Prostate gland (tissue), 2 donors: ENCODE data around the gene SOAT1. TPM values are rescaled to one million over a fixed set of nuclear protein-coding genes. Genes with fewer than 3 reads are reported as not detected.
A peak's percentile ranks its signal among the peaks of the same experiment; 100 is the strongest.

Experiments
- DNase-seq: peaks from one replicate; pipeline ENCODE4 v3.0.0-alpha.2; 2019; ENCODE audit warnings: low spot score
- H3K27ac ChIP-seq, 2 donors: fragments of 200-600 bp; sonication (generic); 2 replicates each; pipeline ENCODE4 v1.5.1; 2017 to 2019
- H3K27me3 ChIP-seq: fragments of 200-600 bp; sonication (generic); replicated peaks from 2 replicates; pipeline ENCODE4 v1.5.1; 2019; ENCODE audit not compliant: insufficient read depth
- H3K36me3 ChIP-seq, 2 donors: fragments of 200-600 bp; sonication (generic); 1 replicate in 1 of 2; 2 replicates in 1 of 2; pipeline versions ENCODE4 v1.5.1 to v1.8.1; 2017 to 2019
- H3K4me1 ChIP-seq: fragments of 200-600 bp; sonication (generic); replicated peaks from 2 replicates; pipeline ENCODE4 v1.5.1; 2019
- H3K4me3 ChIP-seq, 2 donors: fragments of 200-600 bp; sonication (generic); 2 replicates each; pipeline ENCODE4 v1.5.1; 2017 to 2019
- H3K9me3 ChIP-seq: fragments of 200-600 bp; sonication (generic); 2 replicates; pipeline ENCODE4 v1.5.1; 2017
- CTCF ChIP-seq, 4 experiments: fragments of 200-600 bp in 2 of 4; fragments of 450-650 bp in 2 of 4; sonication (generic) in 2 of 4; IDR thresholded peaks; 1 replicate in 3 of 4; 2 replicates in 1 of 4; pipeline ENCODE4 v1.5.1; 2016 to 2019; ENCODE audit warnings: antibody characterized with exemption in 4 of 4, mild to moderate bottlenecking in 2 of 4, moderate library complexity in 2 of 4
- POLR2A ChIP-seq: fragments of 450-650 bp; IDR thresholded peaks from one replicate; pipeline ENCODE4 v1.6.1; 2016; ENCODE audit warnings: antibody characterized with exemption, mild to moderate bottlenecking
- POLR2AphosphoS5 ChIP-seq: sonication (generic); formaldehyde crosslinking; IDR thresholded peaks from one replicate; pipeline ENCODE4 v1.6.1; 2017; ENCODE audit warnings: antibody characterized with exemption
- WGBS: methylation state at CpG from one replicate; pipeline ENCODE4 v1.1.5; 2018; 5-methylcytosine and 5-hydroxymethylcytosine counted together
- intact Hi-C: fragments of 100-400 bp; cut with DNase I; formaldehyde crosslinking; loops from one replicate; pipeline ENCODE4 v1.14.2; 2022
- total RNA-seq, 2 donors: library from RNA; depleted of rRNA; stranded (reverse); fragments of >200 nt; gene quantifications; one replicate each; pipeline ENCODE4 v1.1.0, GENCODE V29; 2016

SOAT1 gene
- total RNA-seq, 2 donors from 2014 or later = 30.9 to 47.2 TPM

GRCh38 chr1:179296356-179297104 is 2.9 kb downstream of the SOAT1 start:
- WGBS = 52% methylated on average over 4 of the region's 4 CpGs
- Histone ChIP-seq H3K27ac (peak overlapping the region in 1 of 2 donors; percentile 20), H3K36me3 (no peaks in the 10 kb centered on the region), H3K4me3 (peak overlapping the region in 1 of 2 donors; percentile 7), H3K4me1 (peaks cover 10% of the 10 kb centered on the region), H3K27me3 (no peaks in the 10 kb centered on the region), H3K9me3 (no peaks in the 10 kb centered on the region)
- peak; percentile 30 for TF ChIP-seq POLR2AphosphoS5
- no peak for TF ChIP-seq CTCF (IDR thresholded peaks at IDR 0.05)
- no peak for DNase-seq
- intact Hi-C loops = no loop called here

GRCh38 chr1:179297105-179297378 is 3.4 kb downstream of the SOAT1 start:
- Histone ChIP-seq H3K4me3 (no peak overlapping the region), H3K36me3 (no peaks in the 10 kb centered on the region), H3K27me3 (no peaks in the 10 kb centered on the region), H3K9me3 (no peaks in the 10 kb centered on the region), H3K4me1 (peaks cover 10% of the 10 kb centered on the region), H3K27ac (peak overlapping the region in 1 of 2 donors; percentile 20)
- TF ChIP-seq POLR2AphosphoS5 (no peak), POLR2A (no peak), CTCF (IDR thresholded peaks at IDR 0.05) (no peak)
- no peak for DNase-seq
- WGBS = 72% methylated on average over 3 of the region's 3 CpGs
- intact Hi-C loops = no loop called here

- TF ChIP-seq POLR2AphosphoS5 (no peak), POLR2A (no peak), CTCF (IDR thresholded peaks at IDR 0.05) (no peak)
- DNase-seq = no peak
- H3K36me3 ChIP-seq = no peaks in the 10 kb centered on the region
- no peak overlapping the region for H3K4me3 ChIP-seq
- intact Hi-C loops = no loop called here
- 95% methylated on average over 3 of the region's 3 CpGs for WGBS
- no peaks in the 10 kb centered on the region for H3K9me3 ChIP-seq
- peaks cover 9% of the 10 kb centered on the region for H3K4me1 ChIP-seq
- no peak overlapping the region for H3K27ac ChIP-seq
- no peaks in the 10 kb centered on the region for H3K27me3 ChIP-seq
Measured at GRCh38 chr1:179298952-179299351, 5.4 kb downstream of the SOAT1 start.

- no peak for TF ChIP-seq CTCF (IDR thresholded peaks at IDR 0.05)
- TF ChIP-seq POLR2A = no peak
- Histone ChIP-seq H3K4me1 (peaks cover 9% of the 10 kb centered on the region), H3K9me3 (no peaks in the 10 kb centered on the region), H3K27ac (no peak overlapping the region), H3K4me3 (no peak overlapping the region), H3K36me3 (no peaks in the 10 kb centered on the region), H3K27me3 (no peaks in the 10 kb centered on the region)
- intact Hi-C loops = no loop called here
- DNase-seq = no peak
- WGBS = 64% methylated on average over 1 of the region's 1 CpG
Measured at GRCh38 chr1:179300112-179300511, 6.5 kb downstream of the SOAT1 start.

GRCh38 chr1:179302070-179302469 is 8.5 kb downstream of the SOAT1 start:
- no peaks in the 10 kb centered on the region for H3K9me3 ChIP-seq
- 88% methylated on average over 3 of the region's 3 CpGs for WGBS
- H3K4me1 ChIP-seq = peaks cover 6% of the 10 kb centered on the region
- no peak for DNase-seq
- no peak for TF ChIP-seq POLR2A
- TF ChIP-seq POLR2AphosphoS5 = no peak
- no peak for TF ChIP-seq CTCF (IDR thresholded peaks at IDR 0.05)
- intact Hi-C loops = no loop called here
- no peaks in the 10 kb centered on the region for H3K36me3 ChIP-seq
- no peak overlapping the region for H3K27ac ChIP-seq
- no peaks in the 10 kb centered on the region for H3K27me3 ChIP-seq
- no peak overlapping the region for H3K4me3 ChIP-seq
